HCT116 (cell line): ENCODE data around the gene TMEM126B. TPM values are rescaled to one million over a fixed set of nuclear protein-coding genes. Genes with fewer than 3 reads are reported as not detected.

Source experiments
- ATAC-seq: fragments of 200-7000 bp; cut with Tn5 transposase; 2 replicates; pipeline ENCODE4 v1.9.1; 2020; ENCODE audit warnings: mild to moderate bottlenecking, moderate library complexity
- BruUV-seq: library from RNA; stranded (reverse); fragments of 400-500 nt; replicated peaks from 2 replicates; lab custom pipeline; 2021; lab: Mats Ljungman, UMichigan
- CTCF ChIA-PET: fragments of 300-600 bp; sonication (Branson Sonifier 250); formaldehyde crosslinking; loops from one replicate; lab custom pipeline; 2021; ENCODE audit warnings: antibody characterized with exemption; lab: Charles Lee
- POLR2A ChIA-PET: fragments of 300-600, 350-600 bp; sonication (Branson Sonifier 250); formaldehyde crosslinking; loops from one replicate; lab custom pipeline; 2021; ENCODE audit warnings: antibody characterized with exemption; lab: Charles Lee
- RAD21 ChIA-PET, 2 experiments: fragments of 300-600 bp; sonication (Branson Sonifier 250); formaldehyde crosslinking; loops; one replicate each; lab custom pipeline; 2023; ENCODE audit warnings: low total read pairs in 2 of 2; ENCODE audit not compliant: uncharacterized antibody in 2 of 2, unreplicated experiment in 2 of 2, low non-redundant PET in 1 of 2; lab: Charles Lee
- DNase-seq: peaks from one replicate; pipeline ENCODE4 v3.0.0-alpha.2; 2010; ENCODE audit warnings: low read depth, low spot score
- H2AFZ ChIP-seq: fragments of 200-600 bp; shearing (Covaris generic), sonication (generic); 2 replicates; pipeline ENCODE4 v1.6.1; 2017; ENCODE audit warnings: low read depth, mixed run types, mixed read lengths, antibody characterized with exemption, low read length; ENCODE audit not compliant: poor library complexity, severe bottlenecking
- H3K27ac ChIP-seq: 2 replicates; pipeline ENCODE4 v1.5.1; 2012; ENCODE audit warnings: low read depth, low read length
- H3K27me3 ChIP-seq: fragments of 200-600 bp; sonication (generic); 2 replicates; pipeline ENCODE4 v1.6.1; 2016; ENCODE audit warnings: mixed run types, low read length, mixed read lengths; ENCODE audit not compliant: insufficient read depth
- H3K36me3 ChIP-seq, 2 experiments: fragments of 200-500 bp in 1 of 2; fragments of 200-600 bp in 1 of 2; sonication (Bioruptor generic) in 1 of 2; sonication (generic) in 1 of 2; 2 replicates each; pipeline versions ENCODE4 v1.5.1 to v1.6.1; 2014 to 2016; ENCODE audit warnings: low read length in 2 of 2, inconsistent platforms in 1 of 2, mixed read lengths in 1 of 2, mixed run types in 1 of 2; ENCODE audit not compliant: insufficient read depth in 2 of 2, control insufficient read depth in 1 of 2
- H3K4me1 ChIP-seq, 2 experiments: fragments of 200-600 bp in 1 of 2; sonication (generic) in 1 of 2; 2 replicates each; pipeline versions ENCODE4 v1.5.1 to v1.6.1; 2012 to 2017; ENCODE audit warnings: low read length in 2 of 2, inconsistent platforms in 1 of 2, mild to moderate bottlenecking in 1 of 2, mixed read lengths in 1 of 2, mixed run types in 1 of 2, moderate library complexity in 1 of 2; ENCODE audit not compliant: insufficient read depth in 2 of 2, control insufficient read depth in 1 of 2
- H3K4me2 ChIP-seq: fragments of 200-600 bp; sonication (generic); 2 replicates; pipeline ENCODE4 v1.6.1; 2017; ENCODE audit warnings: mixed run types, low read length, mixed read lengths
- H3K4me3 ChIP-seq, 2 experiments: fragments of 200-600 bp in 1 of 2; sonication (generic) in 1 of 2; replicated peaks in 1 of 2; 2 replicates each; pipeline ENCODE4 v1.5.1; 2011 to 2016; ENCODE audit warnings: low read length in 2 of 2, control low read depth in 1 of 2, low read depth in 1 of 2, mild to moderate bottlenecking in 1 of 2, mixed read lengths in 1 of 2, mixed run types in 1 of 2
- H3K79me2 ChIP-seq: fragments of 200-600 bp; sonication (generic); 2 replicates; pipeline ENCODE4 v1.6.1; 2017; ENCODE audit warnings: mild to moderate bottlenecking, mixed run types, low read length, moderate library complexity, mixed read lengths; ENCODE audit not compliant: insufficient read depth
- H3K9ac ChIP-seq: fragments of 200-600 bp; sonication (generic); 2 replicates; pipeline ENCODE4 v1.6.1; 2016; ENCODE audit warnings: low read length, mixed read lengths
- H3K9me2 ChIP-seq: fragments of 200-600 bp; sonication (generic), shearing (Covaris generic); 2 replicates; pipeline ENCODE4 v1.6.1; 2017; ENCODE audit warnings: mixed run types, mild to moderate bottlenecking, moderate library complexity; ENCODE audit not compliant: insufficient read depth
- H3K9me3 ChIP-seq, 2 experiments: fragments of 200-500 bp in 1 of 2; fragments of 200-600 bp in 1 of 2; sonication (Bioruptor generic) in 1 of 2; sonication (generic) in 1 of 2; 2 replicates each; pipeline ENCODE4 v1.6.1; 2014 to 2017; ENCODE audit warnings: low read length in 2 of 2, mixed read lengths in 2 of 2, inconsistent platforms in 1 of 2, low read depth in 1 of 2, mild to moderate bottlenecking in 1 of 2, mixed run types in 1 of 2, moderate library complexity in 1 of 2; ENCODE audit not compliant: control insufficient read depth in 1 of 2, insufficient read depth in 1 of 2
- H4K20me1 ChIP-seq: fragments of 200-600 bp; sonication (generic), shearing (Covaris generic); 2 replicates; pipeline ENCODE4 v1.6.1; 2017; ENCODE audit warnings: mixed run types, mild to moderate bottlenecking, moderate library complexity; ENCODE audit not compliant: insufficient read depth
- CBX3 ChIP-seq: IDR thresholded peaks from 2 replicates; pipeline ENCODE4 v1.6.1; 2012; ENCODE audit warnings: low read depth
- CEBPB ChIP-seq: IDR thresholded peaks from 2 replicates; pipeline ENCODE4 v1.6.1; 2012; ENCODE audit warnings: low read depth
- EGR1 ChIP-seq: IDR thresholded peaks from 2 replicates; pipeline ENCODE4 v1.6.1; 2012; ENCODE audit warnings: low read depth
- ELF1 ChIP-seq: IDR thresholded peaks from 2 replicates; pipeline ENCODE4 v1.6.1; 2012; ENCODE audit warnings: low read depth, borderline replicate concordance
- EZH2phosphoT487 ChIP-seq: fragments of 200-600 bp; IDR thresholded peaks from 2 replicates; pipeline ENCODE4 v1.6.1; 2018; ENCODE audit warnings: antibody characterized with exemption, borderline replicate concordance
- JUND ChIP-seq: IDR thresholded peaks from 2 replicates; pipeline ENCODE4 v1.6.1; 2012
- POLR2A ChIP-seq: IDR thresholded peaks from 2 replicates; pipeline ENCODE4 v1.7.0; 2011; ENCODE audit warnings: borderline replicate concordance; ENCODE audit not compliant: insufficient read depth, insufficient read length; ENCODE audit errors: extremely low read depth
- POLR2AphosphoS5 ChIP-seq: IDR thresholded peaks from 2 replicates; pipeline ENCODE4 v1.6.1; 2011; ENCODE audit warnings: mild to moderate bottlenecking, low read depth, low read length, moderate library complexity
- RAD21 ChIP-seq: IDR thresholded peaks from 2 replicates; pipeline ENCODE4 v1.6.1; 2012; ENCODE audit warnings: low read depth, mild to moderate bottlenecking
- SIN3A ChIP-seq: IDR thresholded peaks from 2 replicates; pipeline ENCODE4 v1.6.1; 2012; ENCODE audit warnings: low read depth
- SP1 ChIP-seq: IDR thresholded peaks from 2 replicates; pipeline ENCODE4 v1.6.1; 2012; ENCODE audit warnings: low read depth
- SRF ChIP-seq: IDR thresholded peaks from 2 replicates; pipeline ENCODE4 v1.6.1; 2012; ENCODE audit warnings: low read depth
- YY1 ChIP-seq: IDR thresholded peaks from 2 replicates; pipeline ENCODE4 v1.6.1; 2011; ENCODE audit warnings: low read length, low read depth, moderate library complexity, mild to moderate bottlenecking; ENCODE audit not compliant: insufficient replicate concordance; ENCODE audit errors: extremely low read depth
- ZFX ChIP-seq: fragments of 450-650 bp; IDR thresholded peaks from 2 replicates; pipeline ENCODE4 v1.6.1; 2017
- intact Hi-C: fragments of 100-400 bp; cut with micrococcal nuclease; formaldehyde crosslinking; loops from 2 replicates; pipeline ENCODE4 v1.10.0; 2022
- total RNA-seq: library from RNA; stranded (reverse); gene quantifications from one replicate; pipeline ENCODE4 v1.2.1, GENCODE V29; 2021; ENCODE audit not compliant: unreplicated experiment
- TF ChIP-seq, protein P1 (sequence below): IDR thresholded peaks from 2 replicates; pipeline ENCODE4 v1.6.1; 2011; ENCODE audit warnings: mild to moderate bottlenecking, low read length, moderate library complexity; ENCODE audit not compliant: insufficient replicate concordance; ENCODE audit errors: extremely low read depth
- TF ChIP-seq, protein P2 (sequence below): IDR thresholded peaks from 2 replicates; pipeline ENCODE4 v1.6.1; 2012
- TF ChIP-seq, protein P3 (sequence below): IDR thresholded peaks from 2 replicates; pipeline ENCODE4 v1.6.1; 2012
- TF ChIP-seq, protein P4 (sequence below), 3 experiments: fragments of 200-600 bp in 1 of 3; sonication (generic) in 1 of 3; IDR thresholded peaks in 2 of 3; conservative IDR thresholded peaks in 1 of 3; 2 replicates each; pipeline ENCODE4 v1.5.1; 2012 to 2017; ENCODE audit warnings: low read depth in 2 of 3, low read length in 2 of 3, antibody characterized with exemption in 1 of 3, borderline replicate concordance in 1 of 3, control low read depth in 1 of 3, mild to moderate bottlenecking in 1 of 3, mixed read lengths in 1 of 3, mixed run types in 1 of 3, moderate library complexity in 1 of 3; ENCODE audit not compliant: insufficient read depth in 1 of 3

The TMEM126B gene
- total RNA-seq, 1 experiment from 2014 or later = 49.0 TPM

DNA sequence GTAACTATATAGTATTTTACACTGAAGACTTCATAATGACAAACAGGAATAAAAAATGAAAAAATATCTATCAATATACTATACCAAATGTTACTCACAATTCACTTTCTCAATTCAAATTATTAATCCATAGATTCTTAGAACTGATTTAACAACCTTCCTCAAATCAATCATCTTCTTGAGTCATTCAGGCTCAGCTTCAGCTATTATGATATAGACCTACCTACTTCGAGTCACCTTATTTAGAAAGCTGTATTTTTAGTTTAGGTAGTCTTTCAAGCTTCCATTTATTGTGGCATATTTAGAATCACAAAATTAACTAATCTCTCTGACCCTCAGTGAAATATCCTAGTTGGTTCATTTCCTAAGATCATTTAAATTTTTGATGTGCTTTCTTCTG is 28.4 kb downstream of the TMEM126B start:
- no peak overlapping the region for H3K9ac ChIP-seq
- H3K9me3 ChIP-seq = no peaks in the 10 kb centered on the region
- peaks cover 40 to 48% of the 10 kb centered on the region in 2 experiments for H3K36me3 ChIP-seq
- H3K27me3 ChIP-seq = no peaks in the 10 kb centered on the region
- TF ChIP-seq YY1 (no peak), ELF1 (no peak), SP1 (no peak), POLR2AphosphoS5 (no peak), POLR2A (no peak), CBX3 (no peak), ZFX (no peak), SIN3A (no peak), RAD21 (no peak), EZH2phosphoT487 (no peak), CEBPB (no peak), EGR1 (no peak), SRF (no peak), JUND (no peak)
- TF ChIP-seq, protein P1, sequence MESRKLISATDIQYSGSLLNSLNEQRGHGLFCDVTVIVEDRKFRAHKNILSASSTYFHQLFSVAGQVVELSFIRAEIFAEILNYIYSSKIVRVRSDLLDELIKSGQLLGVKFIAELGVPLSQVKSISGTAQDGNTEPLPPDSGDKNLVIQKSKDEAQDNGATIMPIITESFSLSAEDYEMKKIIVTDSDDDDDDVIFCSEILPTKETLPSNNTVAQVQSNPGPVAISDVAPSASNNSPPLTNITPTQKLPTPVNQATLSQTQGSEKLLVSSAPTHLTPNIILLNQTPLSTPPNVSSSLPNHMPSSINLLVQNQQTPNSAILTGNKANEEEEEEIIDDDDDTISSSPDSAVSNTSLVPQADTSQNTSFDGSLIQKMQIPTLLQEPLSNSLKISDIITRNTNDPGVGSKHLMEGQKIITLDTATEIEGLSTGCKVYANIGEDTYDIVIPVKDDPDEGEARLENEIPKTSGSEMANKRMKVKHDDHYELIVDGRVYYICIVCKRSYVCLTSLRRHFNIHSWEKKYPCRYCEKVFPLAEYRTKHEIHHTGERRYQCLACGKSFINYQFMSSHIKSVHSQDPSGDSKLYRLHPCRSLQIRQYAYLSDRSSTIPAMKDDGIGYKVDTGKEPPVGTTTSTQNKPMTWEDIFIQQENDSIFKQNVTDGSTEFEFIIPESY = no peak
- TF ChIP-seq, protein P2, sequence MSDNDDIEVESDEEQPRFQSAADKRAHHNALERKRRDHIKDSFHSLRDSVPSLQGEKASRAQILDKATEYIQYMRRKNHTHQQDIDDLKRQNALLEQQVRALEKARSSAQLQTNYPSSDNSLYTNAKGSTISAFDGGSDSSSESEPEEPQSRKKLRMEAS = no peak
- TF ChIP-seq, protein P3, sequence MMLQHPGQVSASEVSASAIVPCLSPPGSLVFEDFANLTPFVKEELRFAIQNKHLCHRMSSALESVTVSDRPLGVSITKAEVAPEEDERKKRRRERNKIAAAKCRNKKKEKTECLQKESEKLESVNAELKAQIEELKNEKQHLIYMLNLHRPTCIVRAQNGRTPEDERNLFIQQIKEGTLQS = no peak
- TF ChIP-seq, protein P4, sequence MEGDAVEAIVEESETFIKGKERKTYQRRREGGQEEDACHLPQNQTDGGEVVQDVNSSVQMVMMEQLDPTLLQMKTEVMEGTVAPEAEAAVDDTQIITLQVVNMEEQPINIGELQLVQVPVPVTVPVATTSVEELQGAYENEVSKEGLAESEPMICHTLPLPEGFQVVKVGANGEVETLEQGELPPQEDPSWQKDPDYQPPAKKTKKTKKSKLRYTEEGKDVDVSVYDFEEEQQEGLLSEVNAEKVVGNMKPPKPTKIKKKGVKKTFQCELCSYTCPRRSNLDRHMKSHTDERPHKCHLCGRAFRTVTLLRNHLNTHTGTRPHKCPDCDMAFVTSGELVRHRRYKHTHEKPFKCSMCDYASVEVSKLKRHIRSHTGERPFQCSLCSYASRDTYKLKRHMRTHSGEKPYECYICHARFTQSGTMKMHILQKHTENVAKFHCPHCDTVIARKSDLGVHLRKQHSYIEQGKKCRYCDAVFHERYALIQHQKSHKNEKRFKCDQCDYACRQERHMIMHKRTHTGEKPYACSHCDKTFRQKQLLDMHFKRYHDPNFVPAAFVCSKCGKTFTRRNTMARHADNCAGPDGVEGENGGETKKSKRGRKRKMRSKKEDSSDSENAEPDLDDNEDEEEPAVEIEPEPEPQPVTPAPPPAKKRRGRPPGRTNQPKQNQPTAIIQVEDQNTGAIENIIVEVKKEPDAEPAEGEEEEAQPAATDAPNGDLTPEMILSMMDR (IDR thresholded peaks at IDR 0.05 in 2 of 3, conservative IDR thresholded peaks at IDR 0.05 in 1 of 3; ENCODE audit: borderline replicate concordance in 1 of 3, insufficient read depth in 1 of 3, low read depth in 2 of 3, low read length in 2 of 3) = no peak
- no peak overlapping the region for H3K27ac ChIP-seq
- H3K4me2 ChIP-seq = no peak overlapping the region
- no TSS peak for BruUV-seq
- DNase-seq = no peak
- POLR2A ChIA-PET = interaction anchor here (1.0 to 1.3 kb wide), 2 partner anchors 8 to 9 kb away, joined by 3 read pairs; partner anchors contain the start of genes CREBZF and TMEM126A
- H3K9me2 ChIP-seq = no peaks in the 10 kb centered on the region
- no peak overlapping the region for H2AFZ ChIP-seq
- peaks cover 82% of the 10 kb centered on the region for H3K79me2 ChIP-seq
- no peak for ATAC-seq
- H3K4me3 ChIP-seq = no peak overlapping the region
- intact Hi-C loops = no loop called here
- peaks cover 44% of the 10 kb centered on the region for H4K20me1 ChIP-seq
- no peaks in the 10 kb centered on the region for H3K4me1 ChIP-seq
- CTCF ChIA-PET = no interaction called here
- RAD21 ChIA-PET = no interaction called here
